GM20000 (cell line): Measurements from ENCODE around the gene LILRA2.

Source experiments
- DNase-seq: peaks from one replicate; pipeline ENCODE4 v3.0.0; 2012; ENCODE audit warnings: low spot score
- TF ChIP-seq, protein P1 (sequence below): IDR thresholded peaks from 2 replicates; pipeline ENCODE4 v1.5.1; 2012; ENCODE audit warnings: mild to moderate bottlenecking, control low read depth; ENCODE audit errors: extremely low read depth, missing control alignments

The LILRA2 gene

DNA sequence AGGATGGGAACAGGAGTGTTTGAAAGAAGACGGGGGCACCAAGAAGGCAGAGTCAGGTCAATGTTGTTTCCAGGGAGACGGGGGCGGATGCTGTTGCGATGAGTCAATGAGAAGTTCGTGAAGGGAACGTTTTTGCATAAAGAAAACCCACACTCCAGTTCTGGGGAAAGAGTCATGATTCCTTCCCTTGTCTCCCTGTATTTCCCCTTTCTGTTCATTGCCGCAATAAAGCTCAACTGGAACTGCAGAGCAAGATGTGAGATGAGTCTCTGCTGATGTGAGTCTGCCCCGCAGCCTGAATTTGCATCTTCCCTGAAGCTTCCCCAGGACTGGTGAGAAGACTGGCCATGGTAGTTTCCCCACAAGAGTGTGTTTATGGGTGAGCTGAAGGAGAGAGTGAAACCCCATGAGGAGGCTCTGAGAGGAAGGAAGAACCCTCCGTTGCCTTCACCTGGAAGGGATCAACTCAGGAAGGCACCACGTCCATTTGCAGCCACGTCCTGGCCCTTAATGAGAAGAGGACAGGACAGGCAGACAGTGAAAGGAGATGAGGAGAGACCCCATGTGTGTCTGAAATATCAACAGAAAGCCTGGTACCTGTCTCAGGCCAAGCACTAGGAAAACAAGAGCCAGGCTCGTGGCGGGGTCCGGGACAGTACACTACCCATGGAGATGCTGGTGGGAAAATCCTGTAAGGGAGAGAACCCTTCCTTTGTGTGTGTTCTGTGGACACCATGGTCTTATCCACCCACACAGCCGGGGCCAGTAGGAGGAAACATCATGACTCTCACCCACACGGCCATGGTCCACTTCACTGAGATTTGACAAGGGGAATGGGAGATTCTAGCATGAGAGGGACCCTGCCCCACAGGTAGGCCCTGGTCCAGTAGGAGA lies 33.5 kb downstream of the LILRA2 start:
- TF ChIP-seq, protein P1, sequence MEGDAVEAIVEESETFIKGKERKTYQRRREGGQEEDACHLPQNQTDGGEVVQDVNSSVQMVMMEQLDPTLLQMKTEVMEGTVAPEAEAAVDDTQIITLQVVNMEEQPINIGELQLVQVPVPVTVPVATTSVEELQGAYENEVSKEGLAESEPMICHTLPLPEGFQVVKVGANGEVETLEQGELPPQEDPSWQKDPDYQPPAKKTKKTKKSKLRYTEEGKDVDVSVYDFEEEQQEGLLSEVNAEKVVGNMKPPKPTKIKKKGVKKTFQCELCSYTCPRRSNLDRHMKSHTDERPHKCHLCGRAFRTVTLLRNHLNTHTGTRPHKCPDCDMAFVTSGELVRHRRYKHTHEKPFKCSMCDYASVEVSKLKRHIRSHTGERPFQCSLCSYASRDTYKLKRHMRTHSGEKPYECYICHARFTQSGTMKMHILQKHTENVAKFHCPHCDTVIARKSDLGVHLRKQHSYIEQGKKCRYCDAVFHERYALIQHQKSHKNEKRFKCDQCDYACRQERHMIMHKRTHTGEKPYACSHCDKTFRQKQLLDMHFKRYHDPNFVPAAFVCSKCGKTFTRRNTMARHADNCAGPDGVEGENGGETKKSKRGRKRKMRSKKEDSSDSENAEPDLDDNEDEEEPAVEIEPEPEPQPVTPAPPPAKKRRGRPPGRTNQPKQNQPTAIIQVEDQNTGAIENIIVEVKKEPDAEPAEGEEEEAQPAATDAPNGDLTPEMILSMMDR = no peak

DNA sequence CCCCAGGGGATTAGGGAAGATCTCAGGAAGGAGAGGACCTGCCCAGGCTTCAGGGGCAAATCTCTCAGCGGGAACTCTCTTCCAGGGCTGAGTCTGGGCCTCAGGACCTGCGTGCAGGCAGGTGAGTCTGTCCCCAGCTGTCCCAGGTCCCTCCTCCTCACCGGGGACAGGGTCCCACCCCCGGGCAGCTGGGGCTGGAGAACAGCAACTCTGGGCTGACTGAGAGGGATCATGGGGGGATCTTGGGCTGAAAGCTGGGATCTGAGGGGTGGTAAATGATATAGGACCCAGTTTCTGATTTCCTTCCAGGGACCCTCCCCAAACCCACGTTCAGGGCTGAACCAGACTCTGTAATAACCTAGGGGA lies 34.2 kb downstream of the LILRA2 start:
- no peak for DNase-seq
- TF ChIP-seq, protein P1 = no peak

More for the DNA sequence above, 33.5 kb downstream of the LILRA2 start:
- no peak for DNase-seq

DNA sequence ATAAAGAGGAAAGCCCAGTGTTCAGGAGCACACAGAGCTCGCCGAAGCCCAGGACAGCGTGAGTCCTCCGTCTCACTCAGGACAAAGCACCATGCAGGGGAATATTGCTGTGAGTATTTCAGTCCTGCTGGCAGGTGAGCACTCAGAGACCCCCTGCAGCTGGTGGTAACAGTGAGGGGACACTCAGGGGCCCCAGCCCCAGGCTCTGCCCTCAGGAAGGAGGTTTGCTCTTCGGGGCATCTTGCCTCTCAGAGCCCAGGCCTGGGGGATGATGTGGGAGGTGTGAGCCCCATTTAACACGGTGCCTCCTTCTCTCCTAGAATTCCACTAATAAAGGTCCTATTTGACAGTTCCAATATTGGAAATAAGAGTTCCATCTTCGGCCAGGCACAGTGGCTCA lies 34.6 kb downstream of the LILRA2 start:
- no peak for DNase-seq
- TF ChIP-seq, protein P1 = no peak

DNA sequence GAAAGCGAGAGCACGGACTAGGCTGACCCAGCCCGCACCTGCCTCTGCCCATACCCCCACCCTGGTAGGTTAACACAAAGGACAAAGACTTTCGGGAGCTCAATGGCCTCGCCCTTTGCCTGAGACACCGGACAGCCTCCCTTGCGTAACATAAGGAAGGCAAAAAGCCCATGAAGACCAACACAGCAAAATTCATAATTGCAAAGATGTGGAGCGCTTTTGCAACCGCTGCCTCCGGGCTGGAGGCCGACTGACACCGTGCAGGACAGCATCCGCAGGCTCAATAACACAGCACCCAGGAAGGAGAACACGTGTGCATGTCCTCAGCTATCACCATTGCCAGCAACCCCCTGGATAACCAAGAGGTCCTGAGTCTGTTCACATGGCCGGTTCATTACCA lies 35.2 kb downstream of the LILRA2 start:
- no peak for DNase-seq
- TF ChIP-seq, protein P1 = no peak

DNA sequence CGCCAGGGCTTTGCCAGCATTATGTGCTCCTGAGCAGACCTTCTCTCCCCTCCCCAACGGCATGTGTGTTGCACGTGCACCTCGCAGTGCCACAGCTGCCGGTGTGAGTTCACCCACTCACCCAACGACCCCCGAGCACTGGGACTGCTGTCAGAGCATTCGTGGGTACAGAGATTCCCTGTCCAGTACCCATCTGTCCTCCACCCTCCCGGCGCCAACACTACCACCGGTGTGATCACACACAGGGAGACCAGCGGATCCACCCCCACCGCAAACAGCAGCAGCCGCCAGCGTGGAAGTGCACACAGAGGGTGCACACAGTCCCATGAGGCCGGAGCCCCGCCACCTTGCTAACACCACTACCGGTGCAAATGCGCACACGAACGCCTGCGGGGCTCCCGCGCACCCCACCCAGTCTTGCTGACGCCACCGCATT lies 35.8 kb downstream of the LILRA2 start:
- no peak for DNase-seq
- TF ChIP-seq, protein P1 = no peak

DNA sequence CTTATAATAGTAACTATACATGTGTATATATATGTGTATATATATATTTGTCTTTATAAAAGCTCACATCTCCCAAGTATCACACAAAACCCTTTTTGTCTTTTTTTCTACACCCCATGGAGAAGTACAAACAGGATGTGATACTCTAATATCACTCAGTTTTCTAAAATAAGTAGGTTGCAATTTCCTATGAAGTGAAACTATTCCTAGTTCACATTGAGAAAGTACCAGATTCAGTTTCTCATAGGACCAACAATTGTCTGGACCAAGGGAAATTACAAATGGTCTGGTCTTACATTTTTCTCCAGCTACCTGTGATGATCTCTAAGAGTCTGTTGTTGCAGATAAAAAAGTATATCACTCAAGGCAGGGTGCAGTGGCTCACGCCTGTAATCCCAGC lies 38.8 kb downstream of the LILRA2 start:
- no peak for DNase-seq
- TF ChIP-seq, protein P1 = no peak

DNA sequence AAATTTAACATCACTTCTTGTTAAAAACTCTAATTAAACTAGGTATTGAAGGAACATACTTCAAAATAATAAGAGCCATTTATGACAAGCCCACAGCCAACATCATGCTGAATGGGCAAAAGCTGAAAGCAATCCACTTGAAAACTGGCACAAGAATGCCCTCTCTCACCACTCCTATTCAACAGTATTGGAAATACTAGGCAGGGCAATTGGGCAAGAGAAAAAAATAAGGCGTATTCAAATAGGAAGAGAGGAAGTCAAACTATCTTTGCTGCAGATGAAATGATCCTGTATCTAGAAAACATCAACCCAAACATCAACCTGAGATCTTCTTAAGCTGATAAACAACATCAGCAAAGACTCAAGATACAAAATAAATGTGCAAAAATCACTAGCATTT lies 41.1 kb downstream of the LILRA2 start:
- no peak for DNase-seq
- TF ChIP-seq, protein P1 = no peak
